Glomerular visceral epithelial cell (primary cell): Measurements from ENCODE around the gene APLP1.
"Not testable (repeated sequence)": the region's sequence is repeated elsewhere in the genome, so short reads cannot be mapped to it uniquely, and the experiment has no call there.

Experiments
- DNase-seq: peaks from one replicate; pipeline ENCODE4 v3.0.0-alpha.2; 2016; ENCODE audit errors: extremely low spot score

Gene APLP1

GRCh38 chr19:35868172-35868822 lies at the start of gene APLP1:
APLP1 (plus strand) TSS chr19:35868574; CDS start chr19:35868637, 63 bp downstream.
- DNase-seq: peak; percentile 55

- no peak for DNase-seq
Measured at GRCh38 chr19:35822579-35822978, 45.8 kb upstream of the APLP1 start.

- DNase-seq: no peak
Measured at GRCh38 chr19:35824150-35824549, 44.2 kb upstream of the APLP1 start.

- peak; percentile 58 for DNase-seq
Measured at GRCh38 chr19:35828692-35829301, 39.6 kb upstream of the APLP1 start.

- no peak for DNase-seq
Measured at GRCh38 chr19:35830986-35831385, 37.4 kb upstream of the APLP1 start.

GRCh38 chr19:35832054-35832453 lies 36.3 kb upstream of the APLP1 start:
- DNase-seq: no peak

- DNase-seq: no peak
Measured at GRCh38 chr19:35833972-35834371, 34.4 kb upstream of the APLP1 start.

GRCh38 chr19:35836096-35836495 lies 32.3 kb upstream of the APLP1 start:
- DNase-seq: not testable (repeated sequence)

GRCh38 chr19:35841961-35842595 lies 26.3 kb upstream of the APLP1 start:
- no peak for DNase-seq

- DNase-seq: no peak
Measured at GRCh38 chr19:35842666-35843272, 25.6 kb upstream of the APLP1 start.

GRCh38 chr19:35843676-35844481 lies 24.5 kb upstream of the APLP1 start:
- no peak for DNase-seq

- no peak for DNase-seq
Measured at GRCh38 chr19:35844482-35845214, 23.7 kb upstream of the APLP1 start.

- no peak for DNase-seq
Measured at GRCh38 chr19:35845215-35846037, 22.9 kb upstream of the APLP1 start.

GRCh38 chr19:35846038-35846668 lies 22.2 kb upstream of the APLP1 start:
- DNase-seq: no peak

GRCh38 chr19:35847911-35848310 lies 20.5 kb upstream of the APLP1 start:
- DNase-seq: no peak

- DNase-seq: no peak
Measured at GRCh38 chr19:35848486-35848885, 19.9 kb upstream of the APLP1 start.

GRCh38 chr19:35848919-35849505 lies 19.4 kb upstream of the APLP1 start:
- DNase-seq: no peak

- DNase-seq: no peak
Measured at GRCh38 chr19:35851213-35852028, 17.0 kb upstream of the APLP1 start.
